Measurements from ENCODE around the gene AGAP1.
A peak's percentile ranks its signal among the peaks of the same experiment; 100 is the strongest.

AGAP1 gene

DNA sequence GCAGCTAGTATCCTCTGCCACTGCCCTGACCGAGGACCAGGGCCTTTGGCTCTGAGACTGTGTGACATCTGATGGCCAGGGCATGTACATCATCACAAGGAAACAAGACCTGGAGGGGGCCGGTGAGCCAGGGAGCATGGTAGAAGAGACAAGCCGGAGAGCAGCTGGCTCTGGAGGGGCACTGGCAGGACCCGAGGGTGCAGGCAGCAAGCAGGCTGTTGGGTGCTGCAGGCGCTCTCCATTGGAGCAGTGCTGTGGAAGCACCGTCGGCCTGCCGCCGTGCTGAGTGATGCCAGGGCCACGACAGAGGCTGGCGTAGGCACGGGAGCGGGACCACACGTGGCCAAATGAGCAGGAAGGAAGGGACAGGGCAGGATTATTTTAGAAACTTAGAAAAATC is 339.1 kb downstream of the AGAP1 start:
- TF ChIP-seq CTCF (conservative IDR thresholded peaks at IDR 0.05), result no peak

GRCh38 chr2:235833971-235834620 is 340.3 kb downstream of the AGAP1 start:
- no peak overlapping the region for H3K27ac ChIP-seq
- no peak for TF ChIP-seq CTCF (conservative IDR thresholded peaks at IDR 0.05)

More for the DNA sequence above, 339.1 kb downstream of the AGAP1 start:
- H3K27ac ChIP-seq, result no peak overlapping the region

- no peak for TF ChIP-seq CTCF (conservative IDR thresholded peaks at IDR 0.05)
- no peak overlapping the region for H3K27ac ChIP-seq
Observed at GRCh38 chr2:235834781-235835180, 340.9 kb downstream of the AGAP1 start.

GRCh38 chr2:235835810-235836209 is 342.0 kb downstream of the AGAP1 start:
- H3K27ac ChIP-seq, result peak overlapping the region; percentile 9
- no peak for TF ChIP-seq CTCF (conservative IDR thresholded peaks at IDR 0.05)

- H3K27ac ChIP-seq, result peak overlapping the region; percentile 9
- TF ChIP-seq CTCF (conservative IDR thresholded peaks at IDR 0.05), result no peak
Observed at GRCh38 chr2:235836491-235836911, 342.7 kb downstream of the AGAP1 start.

GRCh38 chr2:235839226-235839625 is 345.4 kb downstream of the AGAP1 start:
- no peak for TF ChIP-seq CTCF (conservative IDR thresholded peaks at IDR 0.05)
- no peak overlapping the region for H3K27ac ChIP-seq

DNA sequence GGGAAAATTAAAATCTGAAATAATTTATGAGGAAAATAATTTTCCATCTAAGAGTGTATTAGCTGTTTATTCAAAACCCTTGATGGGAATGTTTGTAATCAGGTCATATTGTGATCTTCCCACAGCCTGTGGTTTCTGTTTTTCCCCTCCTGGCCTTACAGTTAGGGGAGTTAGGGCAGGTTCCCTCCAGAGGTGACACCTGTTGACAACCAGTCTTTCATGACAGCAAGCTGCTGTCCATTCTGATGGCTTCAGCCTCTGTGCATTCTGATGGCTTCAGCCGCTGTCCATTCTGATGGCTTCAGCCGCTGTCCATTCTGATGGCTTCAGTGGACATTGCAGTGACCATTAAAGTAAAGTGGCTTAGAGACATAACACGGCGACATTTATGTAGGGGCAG is 346.1 kb downstream of the AGAP1 start:
- TF ChIP-seq CTCF (conservative IDR thresholded peaks at IDR 0.05), result no peak
- H3K27ac ChIP-seq, result no peak overlapping the region

All from VCaP (cell line).